HG03108 (cell line): Measurements from ENCODE around the gene TOP2B.

ENCODE experiments used
- ATAC-seq: cut with Tn5 transposase; IDR thresholded peaks from one replicate; pipeline ENCODE4 v1.9.1; 2021; ENCODE audit warnings: moderate library complexity; ENCODE audit not compliant: unreplicated experiment

Gene TOP2B

DNA sequence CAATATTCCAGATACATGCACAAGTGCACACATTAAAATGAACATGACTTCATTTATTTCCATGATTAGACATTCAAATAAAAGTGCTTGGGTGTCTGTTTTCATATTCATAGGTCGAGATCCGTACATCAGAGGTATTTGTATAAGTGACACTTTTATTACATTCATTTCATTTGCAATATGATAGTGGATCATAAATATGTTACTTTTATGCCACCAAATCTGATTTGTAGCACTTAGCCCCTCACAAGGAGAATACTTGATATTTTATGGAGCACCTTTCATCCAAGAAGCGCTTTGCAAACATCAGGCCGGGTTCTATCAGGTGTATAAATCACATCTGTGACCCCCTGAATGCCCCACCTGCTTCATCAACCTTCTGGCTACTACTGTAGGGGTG is 100.6 kb downstream of the TOP2B start:
- ATAC-seq: no peak

DNA sequence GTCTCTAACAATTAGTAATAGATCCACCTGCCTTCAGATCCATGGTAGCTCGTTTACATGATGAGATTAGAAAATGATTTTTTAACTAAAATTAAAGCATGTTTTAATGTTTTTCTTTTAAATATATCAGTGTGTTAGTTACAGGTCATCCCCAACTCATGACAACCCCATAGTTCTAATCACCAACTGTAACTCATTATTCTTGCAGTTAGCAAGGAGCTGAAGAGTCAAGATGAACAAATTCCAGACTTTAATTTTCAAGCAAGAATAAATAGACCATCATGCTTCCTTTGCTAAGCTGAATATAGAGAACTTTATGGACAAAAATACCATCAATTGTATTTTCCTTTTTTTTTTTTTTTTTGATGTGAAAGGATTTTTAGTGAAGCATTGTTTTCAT is 101.1 kb downstream of the TOP2B start:
- no peak for ATAC-seq

DNA sequence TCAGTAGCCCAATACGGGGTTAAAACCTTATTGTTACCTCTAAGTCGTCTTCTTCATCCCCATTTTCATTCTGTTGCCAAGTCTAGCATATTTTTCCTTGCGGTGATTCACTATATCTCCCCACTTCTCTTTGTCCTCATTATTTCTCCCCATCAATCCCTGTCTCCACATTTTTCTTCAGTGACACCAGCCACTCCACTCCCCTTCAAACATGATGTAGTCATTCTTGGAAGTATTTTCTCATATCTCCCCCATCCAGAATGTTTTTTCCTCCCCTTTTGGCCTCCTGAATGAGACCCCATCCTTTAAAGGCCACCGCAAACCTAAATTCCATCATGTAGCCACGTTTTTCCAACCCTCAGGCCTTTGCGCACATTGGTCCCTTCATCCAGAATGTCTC is 105.9 kb downstream of the TOP2B start:
- no peak for ATAC-seq

DNA sequence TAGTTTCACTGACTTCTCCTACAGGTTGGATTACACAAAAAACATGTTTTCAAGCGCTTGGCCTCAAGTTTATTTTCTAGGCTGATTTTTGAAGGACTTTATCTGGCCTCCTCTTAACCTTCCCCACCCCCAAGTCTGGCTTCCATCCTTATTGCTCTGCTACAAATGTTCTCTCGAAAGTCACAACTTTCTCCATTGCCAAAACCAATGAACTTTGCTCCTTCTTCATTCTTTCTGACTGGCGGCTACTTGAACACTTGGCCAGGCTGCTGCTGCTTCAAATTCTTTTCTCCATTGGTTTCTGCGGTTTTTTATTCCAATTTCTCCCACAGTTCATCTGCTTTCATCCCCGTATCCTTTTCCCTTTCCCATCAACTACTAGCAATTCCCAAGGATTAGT is 106.6 kb downstream of the TOP2B start:
- no peak for ATAC-seq

DNA sequence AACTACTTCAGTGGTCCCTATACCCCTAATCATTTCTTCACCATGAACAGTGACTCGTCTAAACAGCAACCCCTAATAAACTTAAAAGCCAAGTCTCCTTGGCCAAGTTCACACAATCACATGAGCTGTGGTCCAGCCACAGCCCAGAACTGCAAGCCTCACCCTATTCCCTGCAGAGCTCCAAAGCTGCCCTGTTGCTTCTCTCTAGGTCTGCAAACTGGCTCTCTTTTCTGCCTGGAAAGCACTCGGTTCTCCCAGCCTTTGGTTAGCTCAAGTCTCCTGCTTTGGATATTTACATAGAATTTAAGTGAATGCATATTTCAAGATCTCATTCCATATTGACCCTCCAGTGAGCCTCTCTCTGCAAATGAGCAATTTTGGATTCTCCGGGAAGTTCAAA is 107.0 kb downstream of the TOP2B start:
- no peak for ATAC-seq

DNA sequence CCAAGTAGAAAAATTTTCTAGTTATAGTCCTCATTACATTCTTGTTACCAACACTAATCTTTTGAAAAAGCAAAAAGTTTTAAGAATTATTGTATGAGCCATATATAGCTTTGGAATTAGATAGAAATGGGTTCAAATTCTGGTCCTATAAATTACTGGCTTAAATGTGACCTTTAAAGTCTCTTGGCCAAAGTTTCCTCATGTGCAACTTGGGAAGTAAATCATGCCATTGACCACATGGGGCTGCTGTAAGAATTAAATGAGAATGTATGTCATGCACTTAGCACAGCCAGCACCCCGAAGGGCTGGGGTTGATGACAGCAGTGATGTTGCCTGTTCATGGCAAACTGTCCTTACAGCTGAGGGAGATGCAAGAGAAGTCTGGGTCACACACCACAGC is 108.3 kb downstream of the TOP2B start:
- no peak for ATAC-seq

DNA sequence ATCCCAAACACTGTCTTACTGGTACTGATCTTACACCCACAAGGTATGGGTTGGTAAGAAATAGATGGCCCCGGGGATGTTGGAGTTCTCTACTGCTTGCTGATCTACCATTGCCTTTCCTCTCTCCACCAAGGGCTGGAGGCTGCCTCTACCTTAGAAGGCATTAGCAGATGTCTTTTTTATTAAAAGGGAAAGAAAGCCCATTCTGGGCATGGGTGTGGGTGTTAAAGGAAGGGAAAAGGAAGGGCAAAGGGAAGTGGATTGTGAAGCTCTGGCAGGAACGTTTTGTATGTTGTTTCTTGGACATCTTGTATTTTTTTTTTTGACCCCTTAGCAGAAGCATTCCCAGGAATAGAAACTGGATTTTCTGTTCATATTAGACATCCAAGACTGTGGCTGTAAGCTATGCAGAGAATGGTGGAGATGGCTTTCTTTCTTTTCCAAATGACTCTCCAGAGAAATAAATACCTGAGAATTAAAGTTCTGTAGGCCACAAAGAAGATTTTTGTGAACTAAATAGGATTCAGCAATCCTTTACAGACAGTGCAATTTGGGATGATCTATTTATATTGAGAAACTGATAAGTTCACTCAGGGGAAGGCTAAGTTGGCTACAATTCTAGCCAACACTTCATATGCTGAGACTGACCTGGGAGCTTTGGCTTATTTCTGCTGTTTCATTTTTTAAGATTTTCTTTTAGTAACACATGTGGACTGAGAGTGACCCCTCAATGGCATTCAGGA is 108.8 kb downstream of the TOP2B start:
- ATAC-seq: no peak

DNA sequence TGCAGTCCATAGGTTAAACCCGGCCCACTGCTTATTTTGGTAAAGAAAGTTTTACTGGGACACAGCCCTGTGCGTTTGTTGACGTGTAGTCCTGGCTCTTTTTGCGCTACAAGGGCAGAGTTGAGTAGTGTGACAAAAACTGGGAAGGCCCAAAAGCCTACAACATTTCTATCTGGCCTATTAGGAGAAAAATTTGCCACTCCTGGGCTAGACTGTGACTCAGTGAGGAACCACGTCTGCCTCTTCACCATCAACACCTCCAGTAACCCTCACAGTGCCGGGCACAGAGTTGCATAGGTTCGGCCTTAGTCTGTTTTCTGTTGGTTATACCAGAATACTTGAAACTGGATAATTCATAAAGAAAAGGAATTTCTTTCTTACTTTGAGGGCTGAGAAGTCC is 110.3 kb downstream of the TOP2B start:
- no peak for ATAC-seq

DNA sequence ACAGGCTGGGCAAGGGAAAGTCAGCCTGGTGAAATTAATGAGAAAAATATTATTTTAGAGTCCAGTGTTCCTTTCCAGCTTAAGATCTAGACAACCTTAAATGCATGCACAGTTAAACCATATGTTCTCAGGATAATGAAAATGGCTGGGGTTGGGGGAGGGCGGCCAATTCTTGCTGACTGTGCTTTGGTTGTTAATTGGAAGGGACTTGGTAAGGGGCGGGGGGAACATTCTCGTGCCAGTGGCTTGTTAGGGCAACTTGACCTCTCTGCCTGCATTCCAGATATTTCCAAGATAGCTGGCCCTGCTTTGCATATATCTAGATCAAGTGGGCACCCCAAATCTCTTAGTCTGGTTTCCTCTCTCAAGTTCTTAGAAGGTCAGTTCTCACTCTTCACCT is 112.5 kb downstream of the TOP2B start:
- ATAC-seq: no peak

DNA sequence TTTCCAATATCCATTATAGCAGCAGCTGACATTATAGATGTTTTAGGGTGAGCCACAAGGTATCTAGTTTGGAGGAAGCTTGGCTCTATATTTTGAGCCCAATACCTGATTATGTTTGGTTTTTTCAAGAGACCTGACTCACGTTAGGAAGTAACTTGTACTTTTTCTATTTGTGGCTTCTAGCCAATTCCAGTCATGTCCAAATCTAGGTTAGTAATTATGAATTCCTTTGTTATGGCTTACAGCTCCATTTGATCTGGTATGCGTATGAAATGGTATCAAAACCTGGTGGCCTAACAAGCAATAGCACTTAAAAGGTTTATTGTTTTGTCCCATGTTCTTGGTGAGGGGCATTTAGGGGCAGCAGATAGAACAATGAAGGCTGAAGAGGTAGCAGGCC is 115.9 kb downstream of the TOP2B start:
- no peak for ATAC-seq

DNA sequence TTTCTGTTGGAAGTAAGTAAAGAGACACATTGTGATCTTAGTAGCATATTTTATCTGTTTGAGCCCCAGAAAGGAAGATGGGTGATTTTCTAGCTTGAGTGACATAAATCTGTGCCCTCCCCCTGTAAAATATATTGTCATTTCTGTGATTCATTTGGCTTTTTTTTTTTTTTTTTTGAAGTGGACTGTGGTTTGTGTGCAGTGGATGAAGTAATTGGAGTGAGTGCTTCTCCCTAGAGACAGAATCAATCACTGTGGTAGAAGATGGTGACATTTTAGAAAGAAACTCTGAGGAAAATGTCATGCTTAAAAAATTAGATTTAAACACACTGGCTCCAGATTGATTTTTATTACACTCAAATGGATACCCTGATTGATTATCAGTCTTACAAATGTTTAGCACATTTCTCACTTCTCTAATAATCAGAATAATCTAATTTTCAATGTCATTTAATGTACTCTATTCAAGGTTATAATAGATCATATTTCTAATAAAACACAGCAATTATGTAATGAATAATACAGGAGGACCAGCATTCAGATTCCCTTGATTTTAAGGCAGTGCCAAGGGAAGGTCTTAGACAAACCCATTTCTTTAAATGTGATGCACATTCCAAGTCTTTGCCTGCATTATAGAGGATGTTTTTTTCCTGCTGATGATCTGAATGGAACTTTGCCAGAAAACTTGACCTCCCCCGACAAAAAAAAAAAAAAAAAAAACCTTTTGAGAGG is 116.6 kb downstream of the TOP2B start:
- ATAC-seq: no peak
